Adrenal gland (tissue), 5 donors: ENCODE data around the gene OR5AU1.
"Not testable (repeated sequence)": the region's sequence is repeated elsewhere in the genome, so short reads cannot be mapped to it uniquely, and the experiment has no call there.

ENCODE experiments used
- CTCF ChIP-seq, 6 experiments: fragments of 450-650 bp in 4 of 6; fragments of 200-600 bp in 2 of 6; sonication (generic) in 1 of 6; IDR thresholded peaks; 1 replicate in 5 of 6; 2 replicates in 1 of 6; pipeline versions ENCODE4 v1.5.1 to v1.8.0; 2016 to 2021; ENCODE audit warnings: antibody characterized with exemption in 6 of 6, mild to moderate bottlenecking in 2 of 6, moderate library complexity in 1 of 6
- POLR2A ChIP-seq, 2 donors: fragments of 450-650 bp; IDR thresholded peaks; one replicate each; pipeline ENCODE4 v1.6.1; 2017; ENCODE audit warnings: antibody characterized with exemption in 2 of 2, mild to moderate bottlenecking in 2 of 2, moderate library complexity in 1 of 2
- donor health status: DM: no; HTN: no; CAD: no.

- not testable (repeated sequence) for TF ChIP-seq CTCF, POLR2A (IDR thresholded peaks at IDR 0.05)
Observed at GRCh38 chr14:21165002-21165605, 9.2 kb upstream of the OR5AU1 start.
